Measurements from ENCODE around the gene UBLCP1. TPM values are rescaled to one million over a fixed set of nuclear protein-coding genes. Genes with fewer than 3 reads are reported as not detected.

The UBLCP1 gene
- total RNA-seq, result 25.1 TPM
- 17.1 TPM for polyA plus RNA-seq (ENCODE audit: insufficient read depth, low read depth, low replicate concordance)
- long read RNA-seq, donor 1, transcript UBLCP1-201 (11 exons, 2,392 nt), result major isoform, 8 of 29 reads
- long read RNA-seq, donor 1, partial matches to known transcripts, result 21 of 29 reads
- long read RNA-seq, donor 1, other reads (novel, unspliced or antisense), result 0 of 29 reads
- long read RNA-seq, donor 2, transcript UBLCP1-201 (11 exons, 2,392 nt), result major isoform, 6 of 23 reads
- long read RNA-seq, donor 2, partial matches to known transcripts, result 17 of 23 reads
- long read RNA-seq, donor 2, other reads (novel, unspliced or antisense), result 0 of 23 reads
- long read RNA-seq, donor 3, transcript UBLCP1-201 (11 exons, 2,392 nt), result major isoform, 15 of 30 reads
- long read RNA-seq, donor 3, partial matches to known transcripts, result 15 of 30 reads
- long read RNA-seq, donor 3, other reads (novel, unspliced or antisense), result 0 of 30 reads
- long read RNA-seq, donor 4, transcript UBLCP1-201 (11 exons, 2,392 nt), result major isoform, 5 of 5 reads
- long read RNA-seq, donor 4, partial matches to known transcripts, result 0 of 5 reads
- long read RNA-seq, donor 4, other reads (novel, unspliced or antisense), result 0 of 5 reads
- long read RNA-seq, donor 5, result 0 reads
- long read RNA-seq, donor 6, transcript UBLCP1-201 (11 exons, 2,392 nt), result major isoform, 17 of 69 reads
- long read RNA-seq, donor 6, partial matches to known transcripts, result 52 of 69 reads
- long read RNA-seq, donor 6, other reads (novel, unspliced or antisense), result 0 of 69 reads
- long read RNA-seq, donor 7, transcript UBLCP1-201 (11 exons, 2,392 nt), result major isoform, 11 of 14 reads
- long read RNA-seq, donor 7, partial matches to known transcripts, result 1 of 14 reads
- long read RNA-seq, donor 7, other reads (novel, unspliced or antisense), result 2 of 14 reads
- long read RNA-seq, donor 8, transcript UBLCP1-201 (11 exons, 2,392 nt), result major isoform, 8 of 19 reads
- long read RNA-seq, donor 8, partial matches to known transcripts, result 10 of 19 reads
- long read RNA-seq, donor 8, other reads (novel, unspliced or antisense), result 0 of 19 reads
- long read RNA-seq, donor 9, partial matches to known transcripts, result 0 of 3 reads
- long read RNA-seq, donor 9, other reads (novel, unspliced or antisense), result 0 of 3 reads
- long read RNA-seq, donor 10, transcript UBLCP1-201 (11 exons, 2,392 nt), result major isoform, 6 of 29 reads
- long read RNA-seq, donor 10, partial matches to known transcripts, result 23 of 29 reads
- long read RNA-seq, donor 10, other reads (novel, unspliced or antisense), result 0 of 29 reads

- Histone ChIP-seq H3K36me3 (ENCODE audit: control insufficient read depth in 2 of 3, insufficient read depth in 3 of 3, low read length in 3 of 3) (no peaks in the 10 kb centered on the region), H3K4me1 (ENCODE audit: control insufficient read depth in 2 of 3, insufficient read depth in 2 of 3, low read depth in 1 of 3, low read length in 3 of 3) (peaks cover 0 to 8% (median 0%) of the 10 kb centered on the region in 3 donors), H3K27me3 (ENCODE audit: control insufficient read depth, insufficient read depth, low read length) (peaks cover 2% of the 10 kb centered on the region), H3K4me3 (ENCODE audit: low read length in 3 of 3) (peak within 1 kb of the TSS; percentile 83 to 100 (median 90)), H3K27ac (ENCODE audit: low read depth in 2 of 2, low read length in 2 of 2) (peak within 1 kb of the TSS; percentile 88 to 89), H3K9ac (ENCODE audit: low read length in 3 of 3) (peak within 1 kb of the TSS; percentile 87 to 98 (median 91)), H3K9me3 (ENCODE audit: control insufficient read depth in 2 of 3, insufficient read depth in 1 of 3, low read length in 3 of 3) (no peaks in the 10 kb centered on the region)
- FAIRE-seq (no peak), DNase-seq (peak; percentile 87 to 94 (median 89))
- intact Hi-C loops (cut with DNase I), result loop anchor here (10.0 kb wide), 1 partner anchor 108 kb away; no protein-coding TSS in a partner anchor
- no peak for TF ChIP-seq CTCF (IDR thresholded peaks at IDR 0.05; ENCODE audit: borderline replicate concordance, extremely low read depth, insufficient read depth)
These were observed at the start of gene UBLCP1 for GRCh38 chr5:159262859-159263568. UBLCP1 (plus strand) TSS chr5:159263290; CDS start chr5:159268916, 5,626 bp downstream.

- peaks cover 5 to 8% (median 6%) of the 10 kb centered on the region in 3 donors for H3K4me1 ChIP-seq (ENCODE audit: control insufficient read depth in 2 of 3, insufficient read depth in 2 of 3, low read depth in 1 of 3, low read length in 3 of 3)
- TF ChIP-seq CTCF (IDR thresholded peaks at IDR 0.05; ENCODE audit: borderline replicate concordance, extremely low read depth, insufficient read depth), result no peak
- H3K36me3 ChIP-seq (ENCODE audit: control insufficient read depth in 2 of 3, insufficient read depth in 3 of 3, low read length in 3 of 3), result no peaks in the 10 kb centered on the region
- H3K4me3 ChIP-seq (ENCODE audit: low read length in 3 of 3), result no peak overlapping the region
- no peaks in the 10 kb centered on the region for H3K27me3 ChIP-seq (ENCODE audit: control insufficient read depth, insufficient read depth, low read length)
- H3K9me3 ChIP-seq (ENCODE audit: control insufficient read depth in 2 of 3, insufficient read depth in 1 of 3, low read length in 3 of 3), result no peaks in the 10 kb centered on the region
- FAIRE-seq (no peak), DNase-seq (no peak)
- H3K27ac ChIP-seq (ENCODE audit: low read depth in 2 of 2, low read length in 2 of 2), result no peak overlapping the region
- intact Hi-C loops (cut with DNase I), result no loop called here
- H3K9ac ChIP-seq (ENCODE audit: low read length in 3 of 3), result no peak overlapping the region
These were observed 48.4 kb upstream of the UBLCP1 start for GRCh38 chr5:159214486-159215271.

GRCh38 chr5:159215886-159216285 is 47.2 kb upstream of the UBLCP1 start:
- Histone ChIP-seq H3K9me3 (ENCODE audit: control insufficient read depth in 2 of 3, insufficient read depth in 1 of 3, low read length in 3 of 3) (no peaks in the 10 kb centered on the region), H3K9ac (ENCODE audit: low read length in 3 of 3) (no peak overlapping the region), H3K27me3 (ENCODE audit: control insufficient read depth, insufficient read depth, low read length) (no peaks in the 10 kb centered on the region), H3K4me1 (ENCODE audit: control insufficient read depth in 2 of 3, insufficient read depth in 2 of 3, low read depth in 1 of 3, low read length in 3 of 3) (peaks cover 4 to 6% (median 5%) of the 10 kb centered on the region in 3 donors), H3K36me3 (ENCODE audit: control insufficient read depth in 2 of 3, insufficient read depth in 3 of 3, low read length in 3 of 3) (no peaks in the 10 kb centered on the region), H3K27ac (ENCODE audit: low read depth in 2 of 2, low read length in 2 of 2) (no peak overlapping the region), H3K4me3 (ENCODE audit: low read length in 3 of 3) (no peak overlapping the region)
- TF ChIP-seq CTCF (IDR thresholded peaks at IDR 0.05; ENCODE audit: borderline replicate concordance, extremely low read depth, insufficient read depth), result no peak
- no peak for FAIRE-seq
- intact Hi-C loops (cut with DNase I), result no loop called here
- no peak for DNase-seq
